Astrocyte (in vitro differentiated cells and primary cell): ENCODE measurements around the gene RAPGEF2. TPM values are rescaled to one million over a fixed set of nuclear protein-coding genes. Genes with fewer than 3 reads are reported as not detected.

Source experiments
- DNase-seq: peaks from one replicate; pipeline ENCODE4 v3.0.0-alpha.2; 2010; ENCODE audit warnings: low read depth
- FAIRE-seq: peaks from 2 replicates; lab custom pipeline; 2011; peaks lifted over from hg19 to GRCh38; lab: Jason Lieb, UNC
- H2AFZ ChIP-seq: 2 replicates; pipeline ENCODE4 v1.6.0; 2012; ENCODE audit warnings: low read depth, low read length, inconsistent platforms
- H3K27ac ChIP-seq: 2 replicates; pipeline ENCODE4 v1.5.1; 2011; ENCODE audit warnings: low read depth, low read length, inconsistent platforms
- H3K27me3 ChIP-seq: 2 replicates; pipeline ENCODE4 v1.6.0; 2011; ENCODE audit warnings: low read length, inconsistent platforms; ENCODE audit not compliant: insufficient read depth
- H3K36me3 ChIP-seq: 2 replicates; pipeline ENCODE4 v1.5.1; 2011; ENCODE audit warnings: low read length, inconsistent platforms; ENCODE audit not compliant: insufficient read depth
- H3K4me1 ChIP-seq: 2 replicates; pipeline ENCODE4 v1.5.1; 2011; ENCODE audit warnings: low read length, inconsistent platforms; ENCODE audit not compliant: insufficient read depth
- H3K4me2 ChIP-seq: 2 replicates; pipeline ENCODE4 v1.6.0; 2012; ENCODE audit warnings: low read length, inconsistent platforms
- H3K4me3 ChIP-seq: 2 replicates; pipeline ENCODE4 v1.5.1; 2011; ENCODE audit warnings: low read depth, mild to moderate bottlenecking, low read length, inconsistent platforms; ENCODE audit not compliant: insufficient read depth
- H3K79me2 ChIP-seq: 2 replicates; pipeline ENCODE4 v1.6.0; 2012; ENCODE audit warnings: mild to moderate bottlenecking, low read length, inconsistent platforms; ENCODE audit not compliant: insufficient read depth
- H3K9ac ChIP-seq: 2 replicates; pipeline ENCODE4 v1.6.0; 2012; ENCODE audit warnings: mild to moderate bottlenecking, low read length, inconsistent platforms
- H3K9me3 ChIP-seq: 2 replicates; pipeline ENCODE4 v1.5.1; 2012; ENCODE audit warnings: low read depth, mild to moderate bottlenecking, low read length, inconsistent platforms; ENCODE audit not compliant: insufficient read depth
- H4K20me1 ChIP-seq: 2 replicates; pipeline ENCODE4 v1.6.0; 2012; ENCODE audit warnings: low read length, inconsistent platforms; ENCODE audit not compliant: insufficient read depth
- H3K27ac Mint-ChIP-seq: one replicate; pipeline ENCODE4 v1.8.0; 2021; ENCODE audit warnings: mild to moderate bottlenecking, mixed read lengths; ENCODE audit not compliant: unreplicated experiment
- H3K27me3 Mint-ChIP-seq: one replicate; pipeline ENCODE4 v1.8.0; 2021; ENCODE audit warnings: low read depth, mixed read lengths; ENCODE audit not compliant: unreplicated experiment
- H3K36me3 Mint-ChIP-seq: one replicate; pipeline ENCODE4 v1.8.0; 2021; ENCODE audit warnings: low read depth, mixed read lengths; ENCODE audit not compliant: unreplicated experiment
- H3K4me1 Mint-ChIP-seq: one replicate; pipeline ENCODE4 v1.8.0; 2021; ENCODE audit warnings: low read depth, mixed read lengths; ENCODE audit not compliant: unreplicated experiment
- H3K4me3 Mint-ChIP-seq: one replicate; pipeline ENCODE4 v1.8.0; 2021; ENCODE audit warnings: mild to moderate bottlenecking, moderate library complexity, mixed read lengths; ENCODE audit not compliant: unreplicated experiment
- H3K9me3 Mint-ChIP-seq: one replicate; pipeline ENCODE4 v1.8.0; 2021; ENCODE audit warnings: mild to moderate bottlenecking, mixed read lengths; ENCODE audit not compliant: unreplicated experiment
- EZH2 ChIP-seq: IDR thresholded peaks from 2 replicates; pipeline ENCODE4 v1.6.1; 2012; ENCODE audit warnings: mild to moderate bottlenecking, low read length, inconsistent platforms; ENCODE audit not compliant: insufficient read depth
- total RNA-seq: library from RNA; stranded (reverse); gene quantifications from 2 replicates; pipeline ENCODE4 v1.2.1, GENCODE V29; 2021
- TF ChIP-seq, protein P1 (sequence below): IDR thresholded peaks from 2 replicates; pipeline ENCODE4 v1.5.1; 2011; ENCODE audit warnings: low read depth, mild to moderate bottlenecking, inconsistent platforms, low read length, moderate library complexity; ENCODE audit not compliant: insufficient read depth

RAPGEF2 gene
- total RNA-seq, 1 donor from 2014 or later = 59.0 TPM

DNA sequence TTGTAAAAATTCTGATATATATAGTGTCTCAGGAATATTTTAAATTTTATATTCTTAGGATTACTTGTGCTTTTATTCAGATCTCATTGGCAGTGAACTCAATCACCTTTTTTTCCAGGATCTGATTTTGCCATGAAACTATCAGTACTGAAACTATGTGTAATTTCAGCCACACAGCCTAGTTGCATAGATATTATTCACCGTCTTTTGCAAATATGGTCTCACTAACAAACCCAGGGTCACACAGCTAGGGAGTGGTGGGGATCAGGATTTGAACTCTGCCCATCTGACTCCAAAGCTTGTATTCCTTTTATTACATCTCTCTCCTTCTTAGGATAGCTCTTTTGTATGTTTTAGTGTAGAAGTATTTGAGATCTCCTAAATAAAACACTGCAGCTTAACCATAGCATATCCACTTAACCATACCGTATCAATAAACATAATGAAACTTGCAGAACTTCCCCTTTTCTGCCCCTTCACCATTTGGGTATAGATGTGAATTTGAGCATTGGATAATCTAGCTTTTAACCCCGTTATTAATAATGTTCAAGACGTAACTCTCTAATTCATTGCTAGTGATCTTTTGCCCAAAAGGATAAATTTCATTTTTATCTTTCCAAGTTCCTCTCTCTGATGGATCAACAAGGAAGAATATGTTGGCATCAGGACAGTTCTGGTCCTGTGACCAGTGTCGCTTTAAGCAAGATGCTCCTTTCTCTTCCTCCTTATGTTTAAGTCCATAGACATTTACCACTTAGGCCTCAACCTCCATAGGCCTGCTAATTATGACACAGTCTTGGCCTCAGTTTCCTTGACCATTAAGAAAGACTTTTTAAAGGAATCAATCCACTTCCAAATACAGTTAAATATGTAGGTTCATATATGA lies 74.6 kb downstream of the RAPGEF2 start:
- Histone ChIP-seq H3K9me3 (no peaks in the 10 kb centered on the region), H3K36me3 (no peaks in the 10 kb centered on the region), H3K4me2 (no peak overlapping the region), H3K4me3 (no peak overlapping the region), H3K4me1 (peaks cover 23% of the 10 kb centered on the region), H3K27me3 (no peaks in the 10 kb centered on the region), H3K79me2 (peaks cover 92% of the 10 kb centered on the region), H4K20me1 (peaks cover 42% of the 10 kb centered on the region), H2AFZ (no peak overlapping the region), H3K27ac (no peak overlapping the region), H3K9ac (no peak overlapping the region)
- no peaks in the 10 kb centered on the region for H3K36me3 Mint-ChIP-seq
- no peak overlapping the region for H3K4me3 Mint-ChIP-seq
- no peak for FAIRE-seq
- H3K4me1 Mint-ChIP-seq = peaks cover 52% of the 10 kb centered on the region
- TF ChIP-seq EZH2 = no peak
- TF ChIP-seq, protein P1, sequence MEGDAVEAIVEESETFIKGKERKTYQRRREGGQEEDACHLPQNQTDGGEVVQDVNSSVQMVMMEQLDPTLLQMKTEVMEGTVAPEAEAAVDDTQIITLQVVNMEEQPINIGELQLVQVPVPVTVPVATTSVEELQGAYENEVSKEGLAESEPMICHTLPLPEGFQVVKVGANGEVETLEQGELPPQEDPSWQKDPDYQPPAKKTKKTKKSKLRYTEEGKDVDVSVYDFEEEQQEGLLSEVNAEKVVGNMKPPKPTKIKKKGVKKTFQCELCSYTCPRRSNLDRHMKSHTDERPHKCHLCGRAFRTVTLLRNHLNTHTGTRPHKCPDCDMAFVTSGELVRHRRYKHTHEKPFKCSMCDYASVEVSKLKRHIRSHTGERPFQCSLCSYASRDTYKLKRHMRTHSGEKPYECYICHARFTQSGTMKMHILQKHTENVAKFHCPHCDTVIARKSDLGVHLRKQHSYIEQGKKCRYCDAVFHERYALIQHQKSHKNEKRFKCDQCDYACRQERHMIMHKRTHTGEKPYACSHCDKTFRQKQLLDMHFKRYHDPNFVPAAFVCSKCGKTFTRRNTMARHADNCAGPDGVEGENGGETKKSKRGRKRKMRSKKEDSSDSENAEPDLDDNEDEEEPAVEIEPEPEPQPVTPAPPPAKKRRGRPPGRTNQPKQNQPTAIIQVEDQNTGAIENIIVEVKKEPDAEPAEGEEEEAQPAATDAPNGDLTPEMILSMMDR = no peak
- H3K27ac Mint-ChIP-seq = no peak overlapping the region
- no peak for DNase-seq
- no peaks in the 10 kb centered on the region for H3K27me3 Mint-ChIP-seq
- no peaks in the 10 kb centered on the region for H3K9me3 Mint-ChIP-seq

DNA sequence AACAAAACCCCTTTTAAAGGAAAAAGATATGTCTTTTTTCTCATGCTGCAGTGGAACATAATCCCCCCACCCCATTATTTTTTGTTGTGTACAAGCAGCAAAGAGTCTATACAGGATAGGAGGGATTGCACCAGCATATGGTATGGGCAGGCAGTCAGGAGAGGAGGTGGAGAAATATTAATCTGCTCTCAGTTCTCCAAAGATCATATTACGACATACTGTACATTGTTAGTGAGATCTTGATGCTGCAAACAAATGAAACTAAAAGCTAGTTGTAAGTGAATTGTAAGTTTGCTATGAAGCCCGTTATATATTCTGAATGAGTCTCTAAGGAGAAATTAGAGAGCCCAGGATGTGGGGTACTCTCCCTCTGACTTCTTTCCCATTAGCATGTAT lies 75.3 kb downstream of the RAPGEF2 start:
- Histone ChIP-seq H2AFZ (no peak overlapping the region), H3K79me2 (peaks cover 92% of the 10 kb centered on the region), H3K27me3 (no peaks in the 10 kb centered on the region), H3K9ac (no peak overlapping the region), H4K20me1 (peaks cover 46% of the 10 kb centered on the region), H3K4me2 (no peak overlapping the region), H3K36me3 (no peaks in the 10 kb centered on the region), H3K27ac (no peak overlapping the region), H3K4me1 (peaks cover 23% of the 10 kb centered on the region), H3K9me3 (no peaks in the 10 kb centered on the region), H3K4me3 (no peak overlapping the region)
- DNase-seq (no peak), FAIRE-seq (no peak)
- Mint-ChIP-seq H3K4me3 (no peak overlapping the region), H3K27ac (no peak overlapping the region), H3K4me1 (peaks cover 49% of the 10 kb centered on the region), H3K9me3 (no peaks in the 10 kb centered on the region), H3K27me3 (no peaks in the 10 kb centered on the region), H3K36me3 (no peaks in the 10 kb centered on the region)
- TF ChIP-seq, protein P1 = no peak
- no peak for TF ChIP-seq EZH2
